Measurements from ENCODE around the gene PCDHGC5.

PCDHGC5 gene

DNA sequence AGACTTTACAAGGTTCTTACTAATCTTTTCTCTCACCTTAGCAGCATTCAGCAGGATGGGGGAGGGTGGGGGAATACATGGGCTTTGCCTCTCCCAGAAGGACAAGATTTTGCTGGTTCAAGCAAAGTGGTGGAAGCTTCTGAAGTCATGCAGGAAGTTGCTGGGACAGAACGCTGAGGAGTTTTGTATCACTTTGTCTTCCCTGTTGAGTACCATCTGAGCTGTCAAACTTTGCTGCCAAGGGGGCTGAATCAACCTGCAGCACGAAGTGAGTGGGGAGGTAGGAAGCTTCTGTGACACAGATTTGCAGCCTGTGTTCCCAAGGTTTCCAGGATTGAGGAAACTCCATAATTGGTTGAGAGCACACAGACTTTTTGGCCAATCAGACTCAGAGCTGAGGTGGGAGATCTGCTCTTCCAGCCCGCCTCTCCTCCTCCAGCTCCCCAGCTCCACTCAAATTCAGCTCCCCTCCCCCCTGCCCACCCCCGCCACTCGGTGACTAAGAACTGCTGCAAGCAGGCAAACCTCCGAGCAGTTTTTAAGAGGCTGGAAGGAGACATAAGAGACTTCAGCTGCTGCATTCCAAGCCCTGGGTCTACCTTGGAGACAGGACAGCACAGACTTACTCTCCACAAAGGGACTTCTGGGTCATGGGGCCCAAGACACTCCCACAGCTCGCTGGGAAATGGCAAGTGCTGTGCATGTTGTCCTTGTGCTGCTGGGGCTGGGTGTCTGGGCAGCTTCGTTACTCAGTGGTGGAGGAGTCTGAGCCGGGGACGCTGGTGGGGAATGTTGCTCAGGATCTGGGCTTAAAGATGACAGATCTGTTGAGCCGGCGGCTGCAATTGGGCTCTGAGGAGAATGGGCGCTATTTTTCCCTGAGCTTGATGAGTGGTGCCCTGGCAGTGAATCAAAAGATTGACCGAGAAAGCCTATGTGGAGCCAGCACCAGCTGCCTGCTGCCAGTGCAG lies at the start of gene PCDHGC5:
TSS of gene PCDHGC5 (plus strand) at position 491 of the 971 bp plus-strand sequence. CDS start at position 651, 160 bp downstream.
- peak within 1 kb of the TSS; percentile 15 for H3K4me3 ChIP-seq (ENCODE audit: low read depth, low read length)
- DNase-seq (ENCODE audit: low read depth), result peak; percentile 60

DNA sequence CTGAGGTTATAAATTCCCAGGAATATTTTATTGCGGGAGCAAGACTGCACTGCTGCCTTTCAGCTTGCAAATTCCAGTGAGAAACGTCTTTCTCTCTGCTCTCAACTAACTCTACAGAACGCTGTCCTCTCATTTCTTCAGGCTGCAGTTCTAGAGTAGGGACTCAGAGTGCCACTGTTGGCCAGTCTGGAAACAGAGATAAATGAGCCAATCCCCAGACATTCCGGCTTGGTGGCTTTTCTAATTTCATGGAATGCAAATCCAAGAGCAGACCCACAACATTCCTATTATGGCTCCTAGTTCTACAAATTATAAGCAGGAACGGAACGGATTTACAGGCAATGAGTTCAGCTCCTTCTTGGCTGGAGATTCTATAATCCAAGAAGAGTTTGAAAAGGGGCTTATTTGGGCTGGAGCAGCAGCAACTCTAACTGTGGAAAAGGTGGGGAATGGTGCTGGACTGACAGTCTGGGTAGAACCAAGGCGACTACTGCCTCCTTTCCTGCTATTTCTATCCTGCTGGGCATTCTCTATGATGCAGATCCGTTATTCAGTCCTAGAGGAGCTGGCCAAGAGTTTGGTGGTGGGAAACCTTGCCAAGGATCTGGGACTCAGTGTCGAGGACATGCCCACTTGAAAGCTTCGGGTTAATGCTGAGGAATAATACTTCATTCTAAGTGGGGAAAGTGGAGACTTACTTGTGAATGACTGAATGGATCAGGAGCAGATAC lies 49.3 kb upstream of the PCDHGC5 start:
- DNase-seq (ENCODE audit: low read depth), result no peak
- H3K4me3 ChIP-seq (ENCODE audit: low read depth, low read length), result no peak overlapping the region

DNA sequence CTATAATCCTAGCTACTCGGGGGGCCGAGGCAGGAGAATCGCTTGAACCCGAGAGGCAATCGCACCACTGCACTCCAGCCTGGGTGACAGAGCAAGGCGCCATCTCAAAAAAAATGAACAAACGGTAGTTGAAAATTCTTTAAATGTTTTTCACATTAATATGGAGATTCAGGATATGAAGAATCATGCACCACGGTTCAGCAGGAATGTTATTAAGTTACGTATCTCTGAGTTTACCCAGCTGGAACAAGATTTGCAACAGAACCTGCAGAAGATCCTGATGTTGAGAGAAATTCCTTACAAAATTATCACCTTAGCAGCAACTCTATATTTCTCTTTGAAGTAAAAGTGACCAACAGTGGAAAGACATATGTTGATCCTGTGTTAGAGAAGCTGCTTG lies 48.5 kb upstream of the PCDHGC5 start:
- no peak overlapping the region for H3K4me3 ChIP-seq (ENCODE audit: low read depth, low read length)
- DNase-seq (ENCODE audit: low read depth), result no peak

DNA sequence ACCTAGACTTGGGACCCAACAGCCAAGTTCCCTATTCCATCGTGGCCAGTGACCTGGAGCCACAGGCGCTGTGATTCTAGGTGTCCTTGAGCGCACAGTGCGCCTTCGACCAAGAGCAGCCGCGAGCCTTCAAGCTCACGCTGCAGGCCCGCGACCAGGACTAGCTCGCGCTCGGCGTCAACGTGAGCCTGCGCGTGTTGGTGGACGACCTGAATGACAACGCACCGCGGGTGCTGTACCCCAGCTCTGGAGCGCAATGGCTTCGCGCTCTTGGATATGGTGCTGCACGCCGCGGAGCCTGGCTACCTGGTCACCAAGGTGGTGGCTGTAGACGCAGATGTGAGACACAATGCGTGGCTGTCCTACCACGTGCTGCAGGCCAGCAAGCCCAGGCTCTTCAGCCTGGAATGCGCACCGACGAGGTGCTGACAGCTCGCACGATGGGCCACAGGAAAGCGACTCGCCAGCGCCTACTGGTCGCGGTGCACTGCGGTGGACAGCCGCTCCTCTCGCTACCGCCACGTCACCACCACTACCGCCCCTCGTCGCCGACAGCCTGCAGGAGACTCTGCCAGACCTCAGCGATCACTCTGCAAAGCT lies 47.2 kb upstream of the PCDHGC5 start:
- DNase-seq (ENCODE audit: low read depth), result no peak
- H3K4me3 ChIP-seq (ENCODE audit: low read depth, low read length), result no peak overlapping the region

DNA sequence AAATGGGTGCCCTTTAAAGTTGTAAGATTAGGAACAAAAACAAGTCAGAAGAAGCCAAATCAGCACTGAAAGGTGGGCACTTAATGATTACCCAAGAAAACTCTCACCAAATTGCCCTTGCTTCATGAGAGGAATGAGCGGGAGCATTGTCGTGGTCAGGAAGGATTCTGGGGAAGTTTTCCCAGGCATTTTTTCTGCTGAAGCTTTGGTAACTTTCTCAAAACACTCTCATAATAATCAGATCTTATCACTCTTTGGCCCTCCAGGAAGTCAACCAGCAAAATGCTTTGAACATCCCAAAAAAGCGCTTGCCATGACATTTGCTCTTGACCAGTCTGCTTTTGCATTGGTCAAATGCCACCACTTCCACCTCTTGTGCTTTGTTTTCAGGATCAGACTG lies 23.5 kb upstream of the PCDHGC5 start:
- H3K4me3 ChIP-seq (ENCODE audit: low read depth, low read length), result no peak overlapping the region
- DNase-seq (ENCODE audit: low read depth), result no peak

DNA sequence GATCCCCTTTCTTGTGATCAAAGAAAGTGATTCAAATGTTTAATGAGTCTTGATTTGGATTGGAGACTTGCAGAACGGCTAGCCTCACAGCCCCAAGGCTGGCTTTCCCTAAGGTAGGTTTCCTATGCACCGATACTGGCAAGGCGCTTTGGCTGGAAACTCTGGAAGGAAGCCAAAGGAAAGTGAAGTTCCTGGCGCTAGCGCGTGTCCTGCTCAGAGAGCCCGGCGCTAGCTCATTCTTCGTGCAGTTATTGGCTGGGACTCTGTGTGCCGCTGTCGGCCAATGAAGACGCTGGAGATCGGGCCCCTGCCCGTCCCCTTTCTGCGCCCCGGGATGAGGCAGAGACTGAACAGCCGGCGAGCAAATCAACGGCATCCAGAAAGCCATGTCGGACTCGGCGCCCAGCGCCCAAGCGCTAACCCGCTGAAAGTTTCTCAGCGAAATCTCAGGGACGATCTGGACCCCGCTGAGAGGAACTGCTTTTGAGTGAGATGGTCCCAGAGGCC lies 13.2 kb upstream of the PCDHGC5 start, which contains the start of gene PCDHGC3:
TSS of gene PCDHGC3 (plus strand) at position 342 of the 507 bp plus-strand sequence. CDS start at position 493, 151 bp downstream.
- DNase-seq (ENCODE audit: low read depth), result peak; percentile 90
- H3K4me3 ChIP-seq (ENCODE audit: low read depth, low read length), result peak within 1 kb of the TSS; percentile 73

DNA sequence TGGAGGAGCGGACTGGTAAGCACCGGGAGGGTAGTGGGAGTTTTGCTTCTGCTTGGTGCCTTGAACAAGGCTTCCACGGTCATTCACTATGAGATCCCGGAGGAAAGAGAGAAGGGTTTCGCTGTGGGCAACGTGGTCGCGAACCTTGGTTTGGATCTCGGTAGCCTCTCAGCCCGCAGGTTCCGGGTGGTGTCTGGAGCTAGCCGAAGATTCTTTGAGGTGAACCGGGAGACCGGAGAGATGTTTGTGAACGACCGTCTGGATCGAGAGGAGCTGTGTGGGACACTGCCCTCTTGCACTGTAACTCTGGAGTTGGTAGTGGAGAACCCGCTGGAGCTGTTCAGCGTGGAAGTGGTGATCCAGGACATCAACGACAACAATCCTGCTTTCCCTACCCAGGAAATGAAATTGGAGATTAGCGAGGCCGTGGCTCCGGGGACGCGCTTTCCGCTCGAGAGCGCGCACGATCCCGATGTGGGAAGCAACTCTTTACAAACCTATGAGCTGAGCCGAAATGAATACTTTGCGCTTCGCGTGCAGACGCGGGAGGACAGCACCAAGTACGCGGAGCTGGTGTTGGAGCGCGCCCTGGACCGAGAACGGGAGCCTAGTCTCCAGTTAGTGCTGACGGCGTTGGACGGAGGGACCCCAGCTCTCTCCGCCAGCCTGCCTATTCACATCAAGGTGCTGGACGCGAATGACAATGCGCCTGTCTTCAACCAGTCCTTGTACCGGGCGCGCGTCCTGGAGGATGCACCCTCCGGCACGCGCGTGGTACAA lies 12.6 kb upstream of the PCDHGC5 start:
- DNase-seq (ENCODE audit: low read depth), result peak; percentile 52
- H3K4me3 ChIP-seq (ENCODE audit: low read depth, low read length), result peak overlapping the region; percentile 73

DNA sequence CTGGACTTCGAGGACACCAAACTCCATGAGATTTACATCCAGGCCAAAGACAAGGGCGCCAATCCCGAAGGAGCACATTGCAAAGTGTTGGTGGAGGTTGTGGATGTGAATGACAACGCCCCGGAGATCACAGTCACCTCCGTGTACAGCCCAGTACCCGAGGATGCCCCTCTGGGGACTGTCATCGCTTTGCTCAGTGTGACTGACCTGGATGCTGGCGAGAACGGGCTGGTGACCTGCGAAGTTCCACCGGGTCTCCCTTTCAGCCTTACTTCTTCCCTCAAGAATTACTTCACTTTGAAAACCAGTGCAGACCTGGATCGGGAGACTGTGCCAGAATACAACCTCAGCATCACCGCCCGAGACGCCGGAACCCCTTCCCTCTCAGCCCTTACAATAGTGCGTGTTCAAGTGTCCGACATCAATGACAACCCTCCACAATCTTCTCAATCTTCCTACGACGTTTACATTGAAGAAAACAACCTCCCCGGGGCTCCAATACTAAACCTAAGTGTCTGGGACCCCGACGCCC lies 11.8 kb upstream of the PCDHGC5 start:
- peak overlapping the region; percentile 73 for H3K4me3 ChIP-seq (ENCODE audit: low read depth, low read length)

DNA sequence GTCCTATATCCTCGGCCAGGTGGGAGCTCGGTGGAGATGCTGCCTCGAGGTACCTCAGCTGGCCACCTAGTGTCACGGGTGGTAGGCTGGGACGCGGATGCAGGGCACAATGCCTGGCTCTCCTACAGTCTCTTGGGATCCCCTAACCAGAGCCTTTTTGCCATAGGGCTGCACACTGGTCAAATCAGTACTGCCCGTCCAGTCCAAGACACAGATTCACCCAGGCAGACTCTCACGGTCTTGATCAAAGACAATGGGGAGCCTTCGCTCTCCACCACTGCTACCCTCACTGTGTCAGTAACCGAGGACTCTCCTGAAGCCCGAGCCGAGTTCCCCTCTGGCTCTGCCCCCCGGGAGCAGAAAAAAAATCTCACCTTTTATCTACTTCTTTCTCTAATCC lies 11.1 kb upstream of the PCDHGC5 start:
- no peak for DNase-seq (ENCODE audit: low read depth)
- H3K4me3 ChIP-seq (ENCODE audit: low read depth, low read length), result peak overlapping the region; percentile 73

More for the DNA sequence above, 11.8 kb upstream of the PCDHGC5 start:
- no peak for DNase-seq (ENCODE audit: low read depth)

DNA sequence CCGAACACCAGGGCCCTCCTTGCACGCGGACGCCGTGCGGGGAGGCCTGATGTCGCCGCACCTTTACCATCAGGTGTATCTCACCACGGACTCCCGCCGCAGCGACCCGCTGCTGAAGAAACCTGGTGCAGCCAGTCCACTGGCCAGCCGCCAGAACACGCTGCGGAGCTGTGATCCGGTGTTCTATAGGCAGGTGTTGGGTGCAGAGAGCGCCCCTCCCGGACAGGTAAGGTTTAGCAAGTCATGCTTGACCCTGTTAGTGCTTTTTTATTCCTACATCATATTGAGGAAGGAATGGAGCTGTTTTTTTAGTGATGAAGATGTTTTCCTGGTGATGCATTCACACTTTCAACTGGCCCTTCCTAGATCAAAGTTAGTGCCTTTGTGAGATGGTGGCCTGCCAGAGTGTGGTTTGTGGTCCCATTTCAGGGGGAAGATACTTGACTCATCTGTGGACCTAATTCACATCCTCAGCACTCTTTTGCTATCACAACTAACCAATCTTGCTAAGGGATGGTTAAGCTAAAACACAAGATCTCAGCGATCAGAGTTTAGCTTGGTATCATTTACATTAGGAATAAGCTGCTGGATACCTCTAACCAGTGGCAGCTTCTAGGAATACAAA lies 10.4 kb upstream of the PCDHGC5 start:
- peak overlapping the region; percentile 73 for H3K4me3 ChIP-seq (ENCODE audit: low read depth, low read length)
- no peak for DNase-seq (ENCODE audit: low read depth)

DNA sequence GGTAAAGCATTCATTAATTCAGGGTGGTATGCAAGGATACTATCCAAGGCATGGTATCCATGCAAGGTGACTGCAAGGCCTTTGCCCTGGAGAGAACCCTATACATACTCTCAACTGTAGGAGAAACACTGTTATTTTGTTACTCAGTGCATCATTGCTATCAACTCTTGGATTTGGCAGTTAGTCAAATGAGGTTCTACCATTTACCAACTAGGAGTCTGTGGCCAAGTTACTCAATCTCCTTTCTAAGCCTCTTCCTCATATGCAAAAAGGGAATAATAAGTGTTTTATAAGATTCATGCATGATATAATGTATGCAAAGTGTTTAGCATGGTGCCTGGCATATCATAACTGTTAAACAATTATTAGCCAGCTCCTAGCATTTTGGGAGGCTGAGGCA lies 9.1 kb upstream of the PCDHGC5 start:
- DNase-seq (ENCODE audit: low read depth), result no peak
- H3K4me3 ChIP-seq (ENCODE audit: low read depth, low read length), result peak overlapping the region; percentile 9

DNA sequence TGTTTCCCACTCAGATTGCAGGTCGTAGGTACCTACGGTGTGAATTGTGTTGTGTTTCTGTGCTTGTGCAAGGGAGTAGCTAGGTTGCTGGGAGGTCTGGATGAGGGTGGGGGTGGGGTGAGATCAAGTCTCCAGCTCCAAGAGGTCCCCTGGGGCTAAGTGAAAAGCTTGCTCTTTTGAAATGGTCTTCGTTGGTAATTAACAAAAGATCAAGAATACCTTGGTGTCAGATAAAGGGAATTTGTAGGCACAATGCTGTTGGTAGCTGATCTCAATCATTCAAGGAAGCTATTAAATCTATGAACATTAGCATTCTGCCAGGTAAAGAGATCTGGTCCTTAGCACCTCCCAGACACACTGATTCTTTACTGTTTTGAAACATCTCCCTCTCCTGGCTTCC lies 5.0 kb upstream of the PCDHGC5 start:
- no peak overlapping the region for H3K4me3 ChIP-seq (ENCODE audit: low read depth, low read length)
- DNase-seq (ENCODE audit: low read depth), result no peak

DNA sequence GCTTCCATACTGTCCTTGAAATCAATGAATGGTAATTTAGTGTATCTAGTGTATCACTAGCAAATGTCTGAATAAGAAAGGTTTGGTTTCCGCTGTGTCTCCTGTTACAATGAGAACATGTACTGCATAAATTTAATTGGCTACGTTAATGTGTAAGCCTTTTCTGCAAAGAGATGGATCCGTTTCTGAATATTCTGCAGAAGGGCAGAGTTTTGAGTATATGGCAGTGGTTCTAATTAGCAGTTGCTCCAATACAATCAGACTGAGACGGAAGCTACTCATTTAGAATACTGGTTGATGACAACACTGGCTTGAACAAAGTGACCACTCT lies 4.6 kb upstream of the PCDHGC5 start:
- peak overlapping the region; percentile 26 for H3K4me3 ChIP-seq (ENCODE audit: low read depth, low read length)
- DNase-seq (ENCODE audit: low read depth), result no peak

DNA sequence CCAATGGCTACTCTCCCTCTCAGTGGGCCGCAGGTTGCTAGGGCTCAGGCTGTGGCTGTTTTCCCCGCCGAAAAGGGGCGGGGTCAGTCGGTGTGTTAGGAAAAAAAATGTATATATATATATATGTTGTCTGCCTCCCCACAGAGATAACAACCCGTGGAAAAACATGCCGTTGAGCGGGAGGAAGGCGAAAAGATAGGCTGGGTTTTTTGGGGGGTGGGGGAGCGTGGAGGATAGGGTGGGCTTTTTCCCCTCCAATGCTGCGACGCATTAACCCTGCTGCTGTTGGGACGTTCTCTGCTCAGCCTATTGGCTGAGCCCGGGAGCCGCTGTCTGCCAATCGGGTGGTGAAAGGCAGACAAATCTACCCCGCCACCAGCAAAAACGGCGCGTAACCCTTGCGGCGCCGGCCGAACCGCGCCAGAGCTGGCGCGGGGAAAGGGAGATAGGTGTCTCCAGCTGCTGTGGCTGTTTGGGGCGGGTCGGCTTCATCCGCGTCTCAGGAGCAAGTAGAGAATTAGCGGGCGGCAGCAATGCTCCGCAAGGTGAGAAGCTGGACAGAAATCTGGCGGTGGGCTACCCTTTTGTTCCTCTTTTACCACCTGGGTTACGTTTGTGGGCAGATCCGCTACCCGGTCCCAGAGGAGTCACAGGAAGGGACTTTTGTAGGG lies 4.1 kb upstream of the PCDHGC5 start, which contains the start of gene PCDHGC4:
TSS of gene PCDHGC4 (plus strand) at position 390 of the 671 bp plus-strand sequence. CDS start at position 534, 144 bp downstream.
- H3K4me3 ChIP-seq (ENCODE audit: low read depth, low read length), result peak within 1 kb of the TSS; percentile 26

DNA sequence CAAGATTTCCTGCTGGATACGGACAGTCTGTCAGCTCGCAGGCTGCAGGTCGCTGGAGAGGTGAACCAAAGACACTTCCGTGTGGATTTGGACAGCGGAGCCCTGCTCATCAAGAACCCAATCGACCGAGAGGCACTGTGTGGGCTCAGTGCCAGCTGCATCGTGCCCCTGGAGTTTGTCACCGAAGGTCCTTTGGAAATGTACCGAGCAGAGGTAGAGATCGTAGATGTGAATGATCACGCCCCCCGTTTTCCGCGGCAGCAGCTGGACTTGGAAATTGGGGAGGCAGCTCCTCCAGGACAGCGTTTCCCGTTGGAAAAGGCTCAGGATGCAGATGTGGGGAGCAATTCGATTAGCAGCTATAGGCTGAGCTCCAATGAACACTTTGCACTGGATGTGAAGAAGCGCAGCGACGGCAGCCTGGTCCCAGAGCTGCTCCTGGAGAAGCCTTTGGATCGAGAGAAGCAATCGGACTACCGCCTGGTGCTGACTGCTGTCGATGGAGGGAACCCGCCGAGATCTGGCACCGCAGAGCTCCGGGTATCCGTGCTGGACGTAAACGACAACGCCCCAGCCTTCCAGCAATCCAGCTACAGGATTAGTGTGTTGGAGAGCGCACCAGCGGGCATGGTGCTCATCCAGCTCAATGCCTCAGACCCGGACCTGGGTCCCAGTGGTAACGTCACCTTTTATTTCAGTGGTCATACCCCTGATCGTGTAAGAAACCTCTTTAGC lies 3.4 kb upstream of the PCDHGC5 start:
- peak overlapping the region; percentile 26 for H3K4me3 ChIP-seq (ENCODE audit: low read depth, low read length)

More for the DNA sequence above, 4.1 kb upstream of the PCDHGC5 start, which contains the start of gene PCDHGC4:
- DNase-seq (ENCODE audit: low read depth), result no peak

DNA sequence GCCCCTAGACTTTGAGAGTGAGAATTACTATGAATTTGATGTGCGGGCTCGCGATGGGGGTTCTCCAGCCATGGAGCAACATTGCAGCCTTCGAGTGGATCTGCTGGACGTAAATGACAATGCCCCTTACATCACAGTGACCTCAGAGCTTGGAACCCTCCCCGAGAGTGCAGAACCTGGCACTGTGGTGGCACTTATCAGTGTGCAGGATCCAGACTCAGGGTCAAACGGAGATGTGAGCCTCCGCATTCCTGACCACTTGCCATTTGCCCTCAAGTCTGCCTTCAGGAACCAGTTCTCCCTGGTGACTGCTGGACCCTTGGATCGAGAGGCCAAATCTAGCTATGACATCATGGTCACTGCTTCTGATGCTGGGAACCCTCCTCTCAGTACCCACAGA lies 2.8 kb upstream of the PCDHGC5 start:
- DNase-seq (ENCODE audit: low read depth), result no peak
- no peak overlapping the region for H3K4me3 ChIP-seq (ENCODE audit: low read depth, low read length)

More for the DNA sequence above, 3.4 kb upstream of the PCDHGC5 start:
- DNase-seq (ENCODE audit: low read depth), result no peak

DNA sequence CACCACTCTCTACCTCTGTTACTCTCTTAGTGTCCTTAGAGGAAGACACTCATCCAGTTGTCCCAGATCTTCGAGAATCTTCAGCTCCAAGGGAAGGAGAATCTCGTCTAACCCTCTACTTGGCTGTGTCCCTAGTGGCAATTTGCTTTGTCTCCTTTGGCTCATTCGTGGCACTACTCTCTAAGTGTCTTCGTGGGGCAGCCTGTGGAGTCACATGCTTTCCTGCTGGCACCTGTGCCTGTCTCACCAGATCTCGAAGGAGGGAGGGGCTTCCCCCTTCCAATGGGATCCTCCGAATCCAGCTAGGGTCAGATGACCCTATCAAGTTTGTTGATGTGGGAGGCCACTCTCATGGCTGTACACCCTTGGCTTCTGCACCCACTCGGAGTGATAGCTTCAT lies 1.8 kb upstream of the PCDHGC5 start:
- H3K4me3 ChIP-seq (ENCODE audit: low read depth, low read length), result no peak overlapping the region

More for the DNA sequence above, 1.8 kb upstream of the PCDHGC5 start:
- no peak for DNase-seq (ENCODE audit: low read depth)
